IPS-NIHi7 (cell line): ENCODE data around the gene F13A1.
"Not testable (repeated sequence)": the region's sequence is repeated elsewhere in the genome, so short reads cannot be mapped to it uniquely, and the experiment has no call there.

Source experiments
- DNase-seq: peaks from one replicate; pipeline ENCODE4 v3.0.0; 2012; ENCODE audit warnings: mixed read lengths; ENCODE audit errors: extremely low spot score

F13A1 gene

GRCh38 chr6:6317825-6318733 is 2.4 kb downstream of the F13A1 start:
- DNase-seq = no peak

GRCh38 chr6:6317386-6317785 is 3.1 kb downstream of the F13A1 start:
- no peak for DNase-seq

GRCh38 chr6:6315660-6316059 is 4.8 kb downstream of the F13A1 start:
- peak; percentile 60 for DNase-seq

- no peak for DNase-seq
Measured at GRCh38 chr6:6314596-6314995, 5.9 kb downstream of the F13A1 start.

- no peak for DNase-seq
Measured at GRCh38 chr6:6312901-6313441, 7.5 kb downstream of the F13A1 start.

- no peak for DNase-seq
Measured at GRCh38 chr6:6305575-6305974, 14.9 kb downstream of the F13A1 start.

- not testable (repeated sequence) for DNase-seq
Measured at GRCh38 chr6:6300383-6300782, 20.1 kb downstream of the F13A1 start.

- peak; percentile 74 for DNase-seq
Measured at GRCh38 chr6:6293317-6293716, 27.1 kb downstream of the F13A1 start.

GRCh38 chr6:6287415-6287814 is 33.0 kb downstream of the F13A1 start:
- DNase-seq = no peak

GRCh38 chr6:6285679-6286078 is 34.8 kb downstream of the F13A1 start:
- no peak for DNase-seq

- DNase-seq = no peak
Measured at GRCh38 chr6:6284221-6284966, 36.1 kb downstream of the F13A1 start.

- no peak for DNase-seq
Measured at GRCh38 chr6:6283746-6284145, 36.7 kb downstream of the F13A1 start.

- DNase-seq = no peak
Measured at GRCh38 chr6:6282716-6283115, 37.7 kb downstream of the F13A1 start.

- DNase-seq = no peak
Measured at GRCh38 chr6:6277413-6277812, 43.0 kb downstream of the F13A1 start.

GRCh38 chr6:6270948-6271535 is 49.4 kb downstream of the F13A1 start:
- DNase-seq = no peak

GRCh38 chr6:6260196-6260722 is 60.2 kb downstream of the F13A1 start:
- DNase-seq = no peak

- no peak for DNase-seq
Measured at GRCh38 chr6:6256886-6257285, 63.6 kb downstream of the F13A1 start.

GRCh38 chr6:6256259-6256658 is 64.2 kb downstream of the F13A1 start:
- no peak for DNase-seq

GRCh38 chr6:6251555-6252280 is 68.7 kb downstream of the F13A1 start:
- DNase-seq = no peak

GRCh38 chr6:6248651-6249050 is 71.8 kb downstream of the F13A1 start:
- DNase-seq = no peak

GRCh38 chr6:6246544-6246943 is 73.9 kb downstream of the F13A1 start:
- DNase-seq = no peak
